ENCODE results near the gene MSL1. TPM values are rescaled to one million over a fixed set of nuclear protein-coding genes. Genes with fewer than 3 reads are reported as not detected.

The MSL1 gene
- total and polyA plus RNA-seq, 2 of the 13 experiments (the other 11 are each of a cell fraction or from before 2014, with no cell fraction given): 63.8 to 88.5 TPM

DNA sequence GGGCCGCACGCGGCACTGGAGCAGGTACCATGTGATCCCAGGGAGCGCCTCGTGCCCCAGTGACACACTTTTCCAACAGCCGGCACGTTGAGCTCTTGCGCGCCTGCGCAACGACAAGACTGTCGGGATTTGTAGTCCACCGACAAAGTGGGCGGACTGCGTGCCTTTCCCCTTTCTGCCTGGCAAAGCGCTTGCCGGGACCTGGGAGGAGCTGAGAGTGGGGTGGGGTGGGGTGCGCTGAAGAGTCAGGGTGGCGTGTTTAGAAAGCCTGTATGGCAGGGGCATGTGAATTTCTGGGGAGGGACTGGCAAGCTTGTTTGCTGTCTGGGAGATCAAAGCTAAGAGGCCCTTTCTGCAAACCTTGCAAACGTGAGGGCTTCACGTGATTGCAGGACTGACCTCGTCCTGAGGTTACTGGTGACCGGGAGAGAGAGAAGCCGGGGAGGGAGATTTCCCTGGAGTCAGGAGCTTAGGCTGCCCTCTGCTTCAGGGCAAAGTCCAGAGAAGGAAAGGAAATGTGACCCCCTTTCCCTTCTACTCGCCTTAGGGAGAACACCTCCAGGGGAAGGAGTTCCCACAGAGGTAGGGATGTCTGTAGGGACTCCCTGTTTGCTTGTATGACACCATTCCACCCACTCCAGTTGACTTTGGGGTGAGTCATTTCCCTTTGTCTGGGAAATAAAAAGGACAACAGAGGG lies 21.0 kb upstream of the MSL1 start (continued):
- TF ChIP-seq CHD2 (IDR thresholded peaks at IDR 0.05; ENCODE audit: low read depth, low read length): peak; percentile 13; the same call in 1 of the 2 replicates
- peak; percentile 96; the same call in 1 of the 2 replicates for TF ChIP-seq ZNF484 (CRISPR knock-in tag; IDR thresholded peaks at IDR 0.05; ENCODE audit: borderline replicate concordance, low read depth)
- TF ChIP-seq TEAD2 (CRISPR knock-in tag; IDR thresholded peaks at IDR 0.05): no peak; the same call in 1 of the 2 replicates
- TF ChIP-seq EZH2 (conservative IDR thresholded peaks at IDR 0.05; ENCODE audit: low read depth, low read length): no peak
- TF ChIP-seq ZNF879 (CRISPR knock-in tag; IDR thresholded peaks at IDR 0.05): peak; percentile 98; the same call in 1 of the 2 replicates
- peak; percentile 96; the same call in 1 of the 2 replicates for TF ChIP-seq ZBTB4 (CRISPR knock-in tag; IDR thresholded peaks at IDR 0.05; ENCODE audit: borderline replicate concordance)
- peak; percentile 98; the same call in 2 of the 3 replicates for TF ChIP-seq MXI1 (IDR thresholded peaks at IDR 0.05; ENCODE audit: borderline replicate concordance, low read depth, low read length)
- no peak for TF ChIP-seq ZNF24 (IDR thresholded peaks at IDR 0.05)
- peak; percentile 90; the same call in 1 of the 2 replicates for TF ChIP-seq TEF (CRISPR knock-in tag; IDR thresholded peaks at IDR 0.05)
- TF ChIP-seq AFF4 (CRISPR knock-in tag; IDR thresholded peaks at IDR 0.05): peak; percentile 25; the same call in 1 of the 2 replicates
- peak; percentile 80 for TF ChIP-seq ZFY (CRISPR knock-in tag; IDR thresholded peaks at IDR 0.05)
- no peak for TF ChIP-seq RBM22 (optimal IDR thresholded peaks at IDR 0.05; ENCODE audit: low read length)
- no peak; the same call in 1 of the 2 replicates for TF ChIP-seq RFX5 (IDR thresholded peaks at IDR 0.05; ENCODE audit: low read depth, low read length)
- peak; percentile 99 for TF ChIP-seq ZNF747 (CRISPR knock-in tag; IDR thresholded peaks at IDR 0.05; ENCODE audit: borderline replicate concordance)
- peak; percentile 56 for TF ChIP-seq ZNF777 (CRISPR knock-in tag; IDR thresholded peaks at IDR 0.05)
- TF ChIP-seq SMARCE1 (IDR thresholded peaks at IDR 0.05; ENCODE audit: borderline replicate concordance): no peak
- TF ChIP-seq MLLT10 (CRISPR knock-in tag; IDR thresholded peaks at IDR 0.05): no peak
- TF ChIP-seq ZNF260 (CRISPR knock-in tag; IDR thresholded peaks at IDR 0.05; ENCODE audit: borderline replicate concordance, low read depth): no peak
- peak; percentile 98 for TF ChIP-seq ZNF782 (CRISPR knock-in tag; IDR thresholded peaks at IDR 0.05; ENCODE audit: borderline replicate concordance)
- peak; percentile 56 for TF ChIP-seq YY1 (IDR thresholded peaks at IDR 0.05; ENCODE audit: insufficient read depth, insufficient replicate concordance, low read depth, low read length)
- no peak for TF ChIP-seq GTF2F1 (IDR thresholded peaks at IDR 0.05; ENCODE audit: low read length)
- peak; percentile 87; the same call in 1 of the 2 replicates for TF ChIP-seq ZNF367 (CRISPR knock-in tag; IDR thresholded peaks at IDR 0.05; ENCODE audit: borderline replicate concordance)
- peak; percentile 96; the same call in 1 of the 2 replicates for TF ChIP-seq PAWR (CRISPR knock-in tag; IDR thresholded peaks at IDR 0.05; ENCODE audit: borderline replicate concordance)
